SH-SY5Y (cell line): ENCODE data around the gene GPX5.

Source experiments
- GATA2 ChIP-seq: IDR thresholded peaks from 2 replicates; pipeline ENCODE4 v1.6.1; 2011; ENCODE audit warnings: mild to moderate bottlenecking, low read depth, low read length
- GATA3 ChIP-seq: IDR thresholded peaks from 2 replicates; pipeline ENCODE4 v1.6.1; 2011; ENCODE audit warnings: low read depth, mild to moderate bottlenecking, low read length, moderate library complexity

DNA sequence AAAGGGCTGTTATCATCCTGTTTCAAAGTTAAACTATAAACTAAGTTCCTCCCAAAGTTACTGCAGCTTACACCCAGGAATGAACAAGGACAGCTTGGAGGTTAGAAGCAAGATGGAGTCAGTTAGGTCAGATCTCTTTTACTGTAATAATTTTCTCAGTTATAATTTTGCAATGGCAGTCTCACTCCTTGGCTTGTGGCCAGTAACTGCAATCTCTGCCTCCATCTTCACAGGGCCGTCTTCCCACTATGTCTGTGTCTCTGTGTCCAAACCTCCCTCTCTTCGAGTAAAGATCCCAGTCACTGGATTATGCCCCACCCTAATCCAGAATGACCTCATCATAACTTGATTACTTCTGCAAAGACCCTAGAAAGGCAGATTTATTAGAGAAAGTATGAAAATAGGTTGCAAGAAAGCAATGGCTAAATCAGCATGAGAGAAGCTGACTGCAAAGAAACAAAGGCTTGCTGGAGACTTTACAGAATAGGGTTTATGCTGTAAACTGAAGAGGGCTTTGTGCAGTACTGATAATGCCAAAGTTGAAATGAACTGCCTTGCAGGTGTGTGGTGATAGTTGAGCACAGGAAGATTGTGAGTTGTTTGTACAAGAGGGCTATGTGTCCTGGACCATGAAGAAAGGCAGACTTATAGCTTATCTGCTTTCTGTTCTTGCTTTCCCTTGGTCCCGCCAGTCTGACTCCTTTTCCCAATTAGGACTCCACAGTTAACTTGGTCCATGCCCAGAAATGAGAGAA lies 38.5 kb upstream of the GPX5 start:
- TF ChIP-seq GATA2: peak; percentile 35; the same call in 1 of the 2 replicates
- TF ChIP-seq GATA3: no peak
